Tibial nerve (tissue), 3 donors: ENCODE measurements around the gene ZNF280B.

Experiments used
- CTCF ChIP-seq, 5 experiments: fragments of 200-600 bp in 3 of 5; fragments of 450-650 bp in 2 of 5; sonication (generic) in 3 of 5; IDR thresholded peaks; one replicate each; pipeline ENCODE4 v1.5.1; 2016 to 2019; ENCODE audit warnings: antibody characterized with exemption in 5 of 5, mild to moderate bottlenecking in 3 of 5, moderate library complexity in 2 of 5
- POLR2A ChIP-seq, 2 donors: fragments of 450-650 bp; IDR thresholded peaks; one replicate each; pipeline ENCODE4 v1.6.1; 2017; ENCODE audit warnings: antibody characterized with exemption in 2 of 2, mild to moderate bottlenecking in 2 of 2, moderate library complexity in 2 of 2

GRCh38 chr22:22546490-22546889, 37.9 kb upstream of the ZNF280B start:
- TF ChIP-seq CTCF (IDR thresholded peaks at IDR 0.05) (no peak), POLR2A (IDR thresholded peaks at IDR 0.05) (no peak)
